Bronchial epithelial cell (primary cell): ENCODE data around the gene SCAI. TPM values are rescaled to one million over a fixed set of nuclear protein-coding genes. Genes with fewer than 3 reads are reported as not detected.
A peak's percentile ranks its signal among the peaks of the same experiment; 100 is the strongest.

Experiments
- DNase-seq: peaks from one replicate; pipeline ENCODE4 v3.0.0-alpha.2; 2010; ENCODE audit warnings: low read depth
- FAIRE-seq: peaks from 2 replicates; lab custom pipeline; 2011; peaks lifted over from hg19 to GRCh38; lab: Jason Lieb, UNC
- H3K27me3 ChIP-seq: 2 replicates; pipeline ENCODE4 v1.5.1; 2011; ENCODE audit warnings: low read length; ENCODE audit not compliant: control insufficient read depth, insufficient read depth
- H3K36me3 ChIP-seq: 2 replicates; pipeline ENCODE4 v1.5.1; 2011; ENCODE audit warnings: low read length; ENCODE audit not compliant: control insufficient read depth, insufficient read depth
- H3K4me3 ChIP-seq: 2 replicates; pipeline ENCODE4 v1.5.1; 2011; ENCODE audit warnings: mild to moderate bottlenecking, low read depth, low read length, control low read depth
- CTCF ChIP-seq: IDR thresholded peaks from 2 replicates; pipeline ENCODE4 v1.5.1; 2011; ENCODE audit warnings: mild to moderate bottlenecking, moderate library complexity, low read length, control low read depth, inconsistent platforms; ENCODE audit not compliant: insufficient read depth, severe bottlenecking
- total RNA-seq: library from RNA; depleted of rRNA; stranded (reverse); fragments of >200 nt; gene quantifications from 2 replicates; pipeline ENCODE4 v1.2.1, GENCODE V29; 2014

Gene SCAI
- total RNA-seq, 1 donor from 2014 or later, result 7.1 TPM

- TF ChIP-seq CTCF, result no peak
- no peak for DNase-seq
- Histone ChIP-seq H3K4me3 (no peak overlapping the region), H3K27me3 (no peaks in the 10 kb centered on the region), H3K36me3 (peaks cover 9% of the 10 kb centered on the region)
- no peak for FAIRE-seq
These were observed 245.5 kb downstream of the SCAI start for GRCh38 chr9:124897570-124898460.

GRCh38 chr9:124894741-124895170, 248.6 kb downstream of the SCAI start:
- Histone ChIP-seq H3K36me3 (peaks cover 15% of the 10 kb centered on the region), H3K4me3 (no peak overlapping the region), H3K27me3 (no peaks in the 10 kb centered on the region)
- TF ChIP-seq CTCF, result peak; percentile 59
- FAIRE-seq (no peak), DNase-seq (peak; percentile 51)

GRCh38 chr9:124894035-124894740, 249.1 kb downstream of the SCAI start:
- Histone ChIP-seq H3K27me3 (no peaks in the 10 kb centered on the region), H3K36me3 (peaks cover 15% of the 10 kb centered on the region), H3K4me3 (no peak overlapping the region)
- FAIRE-seq (no peak), DNase-seq (no peak)
- TF ChIP-seq CTCF, result no peak

Other genes with a start within 250 kb of the SCAI start
- 7.9 and 9.7 TPM in 2 replicates for gene GOLGA1, start 202.4 kb downstream of the SCAI start, total RNA-seq
- 9.0 and 10.5 TPM in 2 replicates for gene PPP6C, start 46.3 kb upstream of the SCAI start, total RNA-seq
- 29.1 and 41.3 TPM in 2 replicates for gene RABEPK, start 57.0 kb upstream of the SCAI start, total RNA-seq
- 520 and 945 TPM in 2 replicates for gene HSPA5, start 97.8 kb upstream of the SCAI start, total RNA-seq
- 44.0 and 58.0 TPM in 2 replicates for gene GAPVD1, start 118.3 kb upstream of the SCAI start, total RNA-seq